HG03354 (cell line): ENCODE results near the gene ANXA10.
"Not testable (repeated sequence)": the region's sequence is repeated elsewhere in the genome, so short reads cannot be mapped to it uniquely, and the experiment has no call there.

Source experiments
- ATAC-seq: cut with Tn5 transposase; IDR thresholded peaks from one replicate; pipeline ENCODE4 v1.9.1; 2021; ENCODE audit warnings: mild to moderate bottlenecking; ENCODE audit not compliant: unreplicated experiment, poor library complexity, severe bottlenecking

Gene ANXA10

DNA sequence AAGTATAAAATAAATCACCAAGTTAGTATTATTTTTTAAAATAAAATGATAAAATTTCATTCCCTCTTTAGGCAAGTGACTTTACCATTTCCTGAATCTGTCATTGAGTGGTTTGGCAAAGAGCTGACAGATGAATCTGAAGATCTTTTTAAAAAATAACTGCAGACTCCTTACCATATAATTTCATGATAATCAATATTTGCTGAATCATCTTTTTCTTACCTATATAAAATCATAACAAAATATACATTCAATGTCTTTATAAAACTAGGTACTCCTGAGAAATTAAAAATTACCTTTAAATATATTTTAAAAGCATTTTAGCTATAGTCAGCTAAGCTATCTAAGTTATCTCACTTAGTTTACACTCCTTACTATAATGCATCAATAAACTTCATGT lies 17.2 kb downstream of the ANXA10 start:
- no peak for ATAC-seq

DNA sequence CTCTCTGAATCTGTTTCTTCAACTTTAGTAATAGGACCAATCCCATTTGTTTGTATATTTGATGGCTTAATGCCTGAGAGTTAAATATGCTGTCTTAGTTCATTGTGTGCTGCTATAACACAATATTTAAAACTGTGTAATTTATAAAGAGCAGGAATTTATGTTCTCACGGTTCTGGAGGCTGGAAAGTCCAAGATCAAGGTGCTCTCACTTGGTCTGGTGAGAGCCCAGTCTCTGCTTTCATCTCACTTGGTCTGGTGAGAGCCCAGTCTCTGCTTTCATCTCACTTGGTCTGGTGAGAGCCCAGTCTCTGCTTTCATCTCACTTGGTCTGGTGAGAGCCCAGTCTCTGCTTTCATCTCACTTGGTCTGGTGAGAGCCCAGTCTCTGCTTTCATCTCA lies 20.7 kb downstream of the ANXA10 start:
- ATAC-seq, result not testable (repeated sequence)

GRCh38 chr4:168118116-168118655 lies 25.8 kb downstream of the ANXA10 start:
- ATAC-seq, result no peak

DNA sequence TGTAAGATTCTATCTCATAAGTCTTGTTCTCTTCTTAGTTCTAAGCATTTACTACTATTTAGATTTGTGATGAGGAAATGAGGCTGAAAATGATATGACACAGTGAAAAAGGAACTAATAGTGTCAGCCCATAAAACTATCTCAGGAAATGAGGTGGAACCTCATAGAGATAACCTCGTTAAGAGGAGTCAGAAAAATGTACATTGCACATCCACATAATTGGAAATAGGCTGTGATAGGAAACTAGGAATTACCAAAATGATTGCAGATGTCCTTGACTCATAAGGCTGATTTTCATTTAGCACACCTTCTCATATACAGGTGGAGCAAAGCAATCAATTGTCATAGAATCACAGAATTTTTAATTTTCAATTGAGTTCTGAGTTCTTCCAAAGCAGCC lies 26.8 kb downstream of the ANXA10 start:
- ATAC-seq, result no peak

- no peak for ATAC-seq
Measured at GRCh38 chr4:168119890-168120289, 27.6 kb downstream of the ANXA10 start.

- ATAC-seq, result no peak
Measured at GRCh38 chr4:168120811-168121210, 28.5 kb downstream of the ANXA10 start.

DNA sequence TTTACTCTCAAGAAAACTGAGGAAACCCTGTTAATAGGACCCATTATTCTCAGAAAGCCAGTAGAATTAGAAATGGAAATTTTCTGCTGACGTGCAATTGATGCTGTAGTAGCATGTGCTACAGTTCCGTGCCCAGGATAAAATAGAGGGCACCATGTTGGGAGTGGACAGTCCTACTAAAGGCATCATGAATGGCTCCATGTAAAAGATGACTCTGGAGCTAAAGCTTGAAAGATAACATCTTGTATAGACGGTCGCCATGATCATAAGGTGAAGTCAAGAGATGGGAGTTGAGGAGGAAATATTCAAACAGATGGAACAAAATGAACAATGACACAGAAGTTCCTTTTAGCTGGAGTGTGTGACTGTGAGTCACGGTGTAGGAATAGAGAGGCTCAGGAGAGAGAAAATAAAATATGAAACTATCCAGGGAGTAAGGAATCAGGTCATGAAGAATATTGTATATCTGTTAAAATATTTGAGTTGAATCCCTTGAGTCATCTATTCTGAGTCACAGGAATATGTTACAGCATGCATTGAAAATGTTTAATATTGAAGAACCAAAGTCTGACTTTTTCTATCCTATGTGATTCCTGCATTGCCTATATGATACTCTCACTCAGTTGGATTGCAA lies 31.8 kb downstream of the ANXA10 start:
- no peak for ATAC-seq

- no peak for ATAC-seq
Measured at GRCh38 chr4:168126952-168127351, 34.6 kb downstream of the ANXA10 start.

- ATAC-seq, result no peak
Measured at GRCh38 chr4:168128601-168129000, 36.3 kb downstream of the ANXA10 start.

DNA sequence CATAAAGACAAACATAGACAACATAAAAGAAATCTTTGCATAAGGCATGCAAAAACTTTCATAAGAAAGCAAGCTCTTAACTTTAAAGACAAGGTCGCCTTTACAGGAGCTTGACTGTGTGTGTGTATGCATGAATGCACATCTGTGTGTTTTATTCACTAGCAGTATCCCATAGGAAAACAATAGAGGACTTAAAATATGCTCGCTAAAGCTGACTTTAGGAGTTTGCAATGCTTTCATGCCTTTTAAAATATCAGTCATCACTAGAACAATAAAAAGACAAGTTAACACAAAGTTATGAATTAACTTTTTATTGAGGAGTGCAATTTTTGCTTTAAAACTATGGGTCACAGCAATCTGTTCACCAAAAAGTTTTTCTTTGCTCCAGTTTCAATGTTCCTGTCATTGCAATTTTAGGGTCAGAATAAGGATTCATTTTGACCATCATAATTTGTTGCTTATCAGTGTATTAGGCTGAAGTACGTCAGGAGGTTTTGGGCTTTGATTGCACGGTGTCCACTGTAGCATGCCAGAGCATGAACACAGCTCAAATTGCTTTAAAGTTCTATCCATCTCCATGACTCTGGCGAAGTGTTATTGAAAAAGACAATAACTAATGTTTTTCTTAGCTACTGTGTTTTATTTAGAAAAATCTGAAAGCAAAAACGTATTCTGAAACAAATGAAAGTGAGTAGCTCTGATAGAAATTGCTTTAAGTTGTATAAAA lies 36.9 kb downstream of the ANXA10 start:
- ATAC-seq, result no peak

DNA sequence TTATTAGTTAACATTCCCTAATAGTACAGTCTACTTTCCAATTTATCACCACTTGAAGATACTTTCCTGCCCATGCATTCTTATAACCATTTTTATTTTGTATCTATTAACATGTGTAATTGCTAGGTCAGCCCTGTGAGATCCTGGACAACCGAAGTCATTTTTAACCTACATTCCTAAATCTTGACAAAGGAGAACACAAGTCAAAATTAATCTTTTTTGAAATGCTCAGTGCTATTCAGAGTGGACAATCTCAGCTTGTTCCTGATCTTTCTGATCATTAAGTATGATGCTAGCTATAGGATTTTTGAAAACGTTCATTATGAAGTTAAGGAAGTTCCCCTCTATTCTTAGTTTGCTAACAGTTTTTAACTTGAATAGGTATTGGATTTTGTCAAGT lies 37.5 kb downstream of the ANXA10 start:
- no peak for ATAC-seq

GRCh38 chr4:168131196-168131595 lies 38.9 kb downstream of the ANXA10 start:
- ATAC-seq, result no peak

DNA sequence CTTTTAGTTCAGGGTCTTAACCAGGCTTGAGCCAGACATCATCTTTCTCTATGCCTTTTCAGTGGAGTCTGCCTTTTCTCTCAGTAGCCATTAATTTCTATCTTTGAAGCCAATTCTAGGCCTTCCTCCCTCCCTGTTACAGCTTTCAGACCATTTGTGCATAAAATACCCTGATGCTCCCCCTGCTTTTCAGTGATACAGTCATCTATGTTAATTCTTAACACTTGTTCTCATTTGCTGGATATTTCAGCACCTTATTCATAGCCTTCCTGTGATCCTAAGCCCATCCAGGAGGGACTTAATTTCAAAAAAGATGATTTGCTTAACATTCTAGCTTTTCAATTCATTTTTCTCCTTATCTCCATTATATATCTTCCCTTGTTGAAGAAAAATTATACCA lies 42.3 kb downstream of the ANXA10 start:
- ATAC-seq, result no peak

GRCh38 chr4:168135860-168136259 lies 43.5 kb downstream of the ANXA10 start:
- ATAC-seq, result not testable (repeated sequence)

- not testable (repeated sequence) for ATAC-seq
Measured at GRCh38 chr4:168137695-168138094, 45.4 kb downstream of the ANXA10 start.

DNA sequence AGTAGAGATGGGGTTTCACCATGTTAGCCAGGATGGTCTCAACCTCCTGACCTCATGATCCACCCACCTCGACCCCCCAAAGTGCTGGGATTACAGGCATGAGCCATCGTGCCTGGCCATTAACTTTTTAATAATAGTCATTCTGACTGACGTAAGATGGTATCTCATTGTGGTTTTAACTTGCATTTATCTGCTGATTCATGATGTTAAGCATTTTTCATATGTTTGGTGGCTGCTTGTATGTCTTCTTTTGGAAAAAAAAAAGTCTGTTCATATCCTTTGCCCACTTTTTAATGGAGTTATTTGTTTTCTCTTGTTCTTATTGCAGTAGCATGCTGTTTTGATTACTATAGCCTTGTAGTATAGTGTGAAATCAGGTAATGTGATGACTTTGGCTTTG lies 45.8 kb downstream of the ANXA10 start:
- no peak for ATAC-seq

- no peak for ATAC-seq
Measured at GRCh38 chr4:168139336-168139735, 47.0 kb downstream of the ANXA10 start.

- ATAC-seq, result no peak
Measured at GRCh38 chr4:168141733-168142132, 49.4 kb downstream of the ANXA10 start.

DNA sequence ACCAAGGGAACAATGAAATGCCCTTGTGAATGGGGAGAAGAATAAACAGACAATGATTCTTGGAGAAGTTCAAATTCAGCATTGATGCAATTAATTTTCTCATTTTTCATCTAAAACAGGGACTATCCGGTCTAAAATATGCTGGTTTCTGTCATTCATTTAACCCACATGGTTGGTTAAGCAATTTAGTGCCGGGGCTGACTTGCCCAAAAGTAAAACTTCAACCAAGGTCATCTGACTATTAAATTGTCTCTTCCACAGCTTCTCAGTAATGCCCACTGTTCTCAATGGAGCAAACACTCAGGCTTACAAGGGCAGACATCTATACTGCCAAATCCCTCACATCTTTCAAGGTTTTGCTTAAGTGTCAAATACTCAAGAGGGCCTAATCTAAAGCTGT lies 51.3 kb downstream of the ANXA10 start:
- no peak for ATAC-seq

DNA sequence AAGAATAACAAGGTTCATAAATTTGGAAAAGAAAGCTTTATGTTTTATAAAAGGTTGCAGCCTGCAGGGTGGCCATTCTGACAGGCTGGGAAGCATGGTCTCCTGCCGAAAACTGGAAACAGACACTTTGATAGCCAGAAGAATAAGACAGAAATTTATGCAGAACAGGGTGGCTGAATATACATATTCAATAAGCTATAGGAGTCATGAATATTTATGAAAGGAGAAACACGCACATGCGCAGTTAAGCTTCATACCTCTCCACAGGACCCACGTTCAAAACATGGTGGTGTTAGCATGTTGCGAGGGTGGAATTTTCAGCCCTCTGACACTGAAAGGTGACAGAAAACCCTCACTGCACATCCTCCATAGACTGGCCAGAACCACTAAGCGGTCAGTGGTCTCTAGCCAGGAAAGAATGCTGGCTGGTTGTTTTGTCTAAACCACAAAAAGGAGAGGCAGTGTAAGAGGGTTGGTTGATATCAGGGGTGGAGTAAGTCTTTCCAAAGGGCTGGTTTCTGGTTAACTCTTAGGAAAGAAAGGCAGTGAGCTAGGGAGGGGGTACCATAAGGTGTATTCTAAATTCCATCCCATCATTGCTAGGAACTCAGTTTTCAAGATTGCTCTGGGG lies 58.2 kb downstream of the ANXA10 start:
- no peak for ATAC-seq

DNA sequence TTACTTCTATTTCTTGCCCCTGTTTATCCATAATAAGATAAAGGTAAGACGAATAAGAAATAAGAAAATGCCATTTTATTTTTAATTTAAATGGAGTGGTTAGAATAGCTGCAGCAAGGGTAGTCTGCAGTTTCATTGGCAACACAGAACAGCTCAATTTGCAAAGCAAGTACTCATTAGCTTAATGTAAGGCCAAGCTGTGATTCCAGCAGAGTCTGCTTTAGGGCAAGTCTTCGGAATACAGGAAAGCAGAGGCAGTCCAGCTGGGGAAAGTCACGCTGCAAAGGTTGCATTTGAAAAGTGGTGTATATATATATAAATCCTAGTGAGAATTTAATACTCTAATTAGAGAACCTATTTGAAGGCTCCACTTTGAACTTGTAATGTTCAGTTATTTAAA lies 59.0 kb downstream of the ANXA10 start:
- ATAC-seq, result no peak
